K562 (cell line): Measurements from ENCODE around the gene GKN1. TPM values are rescaled to one million over a fixed set of nuclear protein-coding genes. Genes with fewer than 3 reads are reported as not detected.

Experiments
- BACH1 ChIP-seq: fragments of 200-800 bp; sonication (Bioruptor generic); IDR thresholded peaks from 2 replicates; pipeline ENCODE4 v1.6.1; 2016; ENCODE audit warnings: missing genetic modification characterization, missing compliant biosample characterization
- CBX3 ChIP-seq, 2 experiments: IDR thresholded peaks; 1 replicate in 1 of 2; 2 replicates in 1 of 2; pipeline ENCODE4 v1.6.1; 2012; ENCODE audit warnings: inconsistent platforms in 2 of 2, low read length in 2 of 2, borderline replicate concordance in 1 of 2, control low read depth in 1 of 2
- CXXC5 ChIP-seq: fragments of 250-450 bp; sonication (Bioruptor Pico); IDR thresholded peaks from 2 replicates; pipeline ENCODE4 v1.8.0; 2022; ENCODE audit warnings: inconsistent platforms, mild to moderate bottlenecking, moderate library complexity
- DPF2 ChIP-seq: fragments of 450-650 bp; IDR thresholded peaks from 2 replicates; pipeline ENCODE4 v1.6.1; 2016
- GTF2A2 ChIP-seq: IDR thresholded peaks from 2 replicates; pipeline ENCODE4 v1.6.1; 2016; ENCODE audit warnings: mild to moderate bottlenecking, missing genetic modification characterization, missing compliant biosample characterization
- IFI16 ChIP-seq: fragments of 250-450 bp; sonication (Bioruptor Pico); IDR thresholded peaks from 2 replicates; pipeline ENCODE4 v2.1.2; 2022; ENCODE audit warnings: mild to moderate bottlenecking, inconsistent platforms
- JUND ChIP-seq, 2 experiments: IDR thresholded peaks; 2 replicates in 1 of 2; 3 replicates in 1 of 2; pipeline ENCODE4 v1.6.1; 2011; ENCODE audit warnings: borderline replicate concordance in 2 of 2, low read depth in 2 of 2, low read length in 2 of 2, improper control_type of control experiment in 1 of 2, missing biosample characterization in 1 of 2, missing genetic modification characterization in 1 of 2, missing genetic modification reagents in 1 of 2
- MCM2 ChIP-seq: fragments of 450-650 bp; IDR thresholded peaks from 2 replicates; pipeline ENCODE4 v1.6.1; 2017; ENCODE audit warnings: low read depth, mild to moderate bottlenecking
- MEIS2 ChIP-seq: fragments of 450-650 bp; IDR thresholded peaks from 2 replicates; pipeline ENCODE4 v1.6.1; 2014; ENCODE audit warnings: mild to moderate bottlenecking; ENCODE audit not compliant: partially characterized antibody
- MTA1 ChIP-seq: fragments of 450-650 bp; IDR thresholded peaks from 2 replicates; pipeline ENCODE4 v1.6.1; 2017; ENCODE audit warnings: borderline replicate concordance
- NEUROD1 ChIP-seq: fragments of 150-350 bp; IDR thresholded peaks from 2 replicates; pipeline ENCODE4 v1.6.1; 2014; ENCODE audit warnings: borderline replicate concordance, low read length, low read depth; ENCODE audit not compliant: partially characterized antibody
- POLR3A ChIP-seq: IDR thresholded peaks from 2 replicates; pipeline ENCODE4 v1.6.1; 2011; ENCODE audit warnings: borderline replicate concordance, mild to moderate bottlenecking, moderate library complexity; ENCODE audit not compliant: insufficient read length, insufficient read depth; ENCODE audit errors: extremely low read depth
- PPARD ChIP-seq: fragments of 250-450 bp; sonication (Bioruptor Pico); IDR thresholded peaks from 2 replicates; pipeline ENCODE4 v1.8.0; 2022; ENCODE audit warnings: inconsistent platforms, mild to moderate bottlenecking, moderate library complexity
- RBBP5 ChIP-seq: fragments of 200-600 bp; sonication (generic); IDR thresholded peaks from 2 replicates; pipeline ENCODE4 v1.6.1; 2012; ENCODE audit warnings: borderline replicate concordance, mild to moderate bottlenecking, low read length, control low read depth, inconsistent platforms; ENCODE audit not compliant: insufficient read depth, poor library complexity, severe bottlenecking
- RFX1 ChIP-seq: fragments of 450-650 bp; IDR thresholded peaks from 2 replicates; pipeline ENCODE4 v1.6.1; 2016; ENCODE audit warnings: mild to moderate bottlenecking, moderate library complexity
- SLC30A9 ChIP-seq: fragments of 250-450 bp; sonication (Bioruptor Pico); IDR thresholded peaks from 2 replicates; pipeline ENCODE4 v1.8.0; 2022; ENCODE audit warnings: mild to moderate bottlenecking, moderate library complexity
- STAG1 ChIP-seq: sonication (generic); formaldehyde crosslinking; IDR thresholded peaks from 2 replicates; pipeline ENCODE4 v1.5.0; 2020; ENCODE audit warnings: missing genetic modification reagents, borderline replicate concordance
- XRCC4 ChIP-seq: IDR thresholded peaks from one replicate; pipeline ENCODE4 v1.6.1; 2011; ENCODE audit not compliant: insufficient read depth, insufficient read length; ENCODE audit errors: extremely low read depth
- ZBTB11 ChIP-seq, 3 experiments: fragments of 200-800 bp in 1 of 3; fragments of 250-450 bp in 1 of 3; fragments of 450-650 bp in 1 of 3; sonication (Bioruptor Pico) in 1 of 3; sonication (Bioruptor generic) in 1 of 3; formaldehyde crosslinking in 1 of 3; IDR thresholded peaks; 2 replicates each; pipeline versions ENCODE4 v1.6.1 to v1.8.0; 2016 to 2022; ENCODE audit warnings: mild to moderate bottlenecking in 2 of 3, missing genetic modification characterization in 2 of 3, missing compliant biosample characterization in 1 of 3, moderate library complexity in 1 of 3
- ZC3H8 ChIP-seq: fragments of 450-650 bp; IDR thresholded peaks from 2 replicates; pipeline ENCODE4 v1.6.1; 2017
- ZNF121 ChIP-seq: sonication (generic); formaldehyde crosslinking; conservative IDR thresholded peaks from 2 replicates; pipeline ENCODE4 v1.8.0; 2022; ENCODE audit warnings: missing genetic modification reagents
- ZNF165 ChIP-seq: fragments of 250-450 bp; sonication (Bioruptor Pico); IDR thresholded peaks from 2 replicates; pipeline ENCODE4 v1.4.0; 2020; ENCODE audit warnings: borderline replicate concordance
- ZNF232 ChIP-seq: sonication (generic); formaldehyde crosslinking; IDR thresholded peaks from 2 replicates; pipeline ENCODE4 v1.8.0; 2022; ENCODE audit warnings: mild to moderate bottlenecking, missing genetic modification reagents
- ZNF311 ChIP-seq: fragments of 250-450 bp; sonication (Bioruptor Pico); IDR thresholded peaks from 2 replicates; pipeline ENCODE4 v1.4.0; 2020; ENCODE audit warnings: mild to moderate bottlenecking, moderate library complexity
- ZNF717 ChIP-seq: fragments of 250-450 bp; sonication (Bioruptor Pico); IDR thresholded peaks from 2 replicates; pipeline ENCODE4 v1.5.0; 2021
- polyA plus RNA-seq, 8 experiments: library from polyadenylated mRNA; depleted of rRNA in 4 of 8; stranded (reverse) in 5 of 8; unstranded in 3 of 8; fragments of >200 nt; fragmentation: Nextera tagmentation in 2 of 8; fragmentation: Illumina TruSeq in 1 of 8; extraction: Ambion mirVana in 2 of 8; extraction: Trizol in 1 of 8; gene quantifications; 2 replicates each; pipeline versions ENCODE4 v1.2.1 to v1.2.3, GENCODE V29; 2011 to 2014; ENCODE audit warnings: inconsistent platforms in 1 of 8, missing spikeins in 1 of 8
- total RNA-seq, 7 experiments: library from RNA; depleted of rRNA in 6 of 7; stranded (reverse); fragments of >200 nt in 6 of 7; fragmentation: Illumina TruSeq in 2 of 7; extraction: Trizol in 2 of 7; gene quantifications; 2 replicates each; pipeline versions ENCODE4 v1.2.1 to v1.2.3, GENCODE V29; 2011 to 2021; ENCODE audit warnings: low replicate concordance in 1 of 7
- TF ChIP-seq, protein P1 (sequence below): fragments of 250-450 bp; sonication (Bioruptor Pico); IDR thresholded peaks from 2 replicates; pipeline ENCODE4 v1.9.0; 2021; ENCODE audit warnings: mild to moderate bottlenecking

Gene GKN1
- total and polyA plus RNA-seq, 9 of the 15 experiments (the other 6 are each of a cell fraction or from before 2014, with no cell fraction given) = not detected

DNA sequence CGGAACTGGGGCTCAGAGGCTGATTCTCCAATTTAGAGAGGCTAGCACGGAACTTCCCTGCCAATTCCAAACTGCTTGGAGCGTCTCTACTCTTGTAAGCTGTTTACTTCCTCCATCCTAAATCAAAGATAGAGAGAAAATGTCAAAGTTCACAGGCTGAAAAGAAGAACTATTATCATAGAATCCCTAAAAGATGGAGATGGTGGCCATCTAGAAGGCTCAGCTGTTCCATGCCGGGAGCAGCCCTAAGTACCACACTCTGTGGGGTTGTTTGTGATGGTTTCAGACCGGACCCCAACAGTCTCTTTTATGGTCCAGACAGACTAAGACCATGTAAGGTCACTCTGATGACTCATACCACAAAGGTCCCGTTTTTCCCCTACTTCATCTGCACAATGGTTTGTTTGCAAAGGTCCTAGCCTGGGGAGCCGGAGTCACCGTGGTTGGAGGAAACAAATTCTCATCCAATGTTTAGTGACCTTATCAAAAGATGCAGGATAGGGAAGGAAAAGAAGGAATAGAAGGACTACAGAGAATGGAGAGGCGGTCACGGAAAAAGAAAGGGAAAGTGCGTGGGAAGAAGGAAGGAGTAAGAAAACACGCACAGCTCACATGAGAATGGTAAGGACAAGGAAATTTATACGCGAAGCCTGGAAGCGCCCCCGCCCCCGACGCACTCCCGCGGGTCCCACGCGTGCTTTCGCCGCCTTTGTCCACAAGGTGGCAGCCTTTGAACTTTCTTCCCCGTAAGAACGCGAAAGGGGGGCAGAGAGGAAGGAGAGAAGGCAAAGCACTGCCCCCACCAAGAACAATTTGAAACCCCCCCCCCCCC, 38.1 kb downstream of the GKN1 start (continued):
- TF ChIP-seq RBBP5 = no peak
- TF ChIP-seq NEUROD1 = no peak
- no peak for TF ChIP-seq GTF2A2 (tag)
- no peak for TF ChIP-seq BACH1 (tag)
- TF ChIP-seq JUND (IDR thresholded peaks at IDR 0.05; ENCODE audit: borderline replicate concordance, low read depth, low read length) = peak; percentile 73; the same call in 1 of the 2 replicates
- peak; percentile 64; the same call in 2 of the 3 replicates for TF ChIP-seq JUND (tag; IDR thresholded peaks at IDR 0.05; ENCODE audit: borderline replicate concordance, low read depth, low read length)
- TF ChIP-seq MEIS2 = no peak
- TF ChIP-seq ZC3H8 = no peak
- TF ChIP-seq, protein P1, sequence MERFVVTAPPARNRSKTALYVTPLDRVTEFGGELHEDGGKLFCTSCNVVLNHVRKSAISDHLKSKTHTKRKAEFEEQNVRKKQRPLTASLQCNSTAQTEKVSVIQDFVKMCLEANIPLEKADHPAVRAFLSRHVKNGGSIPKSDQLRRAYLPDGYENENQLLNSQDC = no peak
- peak; percentile 13; the same call in 1 of the 2 replicates for TF ChIP-seq STAG1 (CRISPR knock-in tag)
- no peak for TF ChIP-seq MCM2
- TF ChIP-seq PPARD (CRISPR knock-in tag) = no peak
- no peak for TF ChIP-seq RFX1
- TF ChIP-seq IFI16 = no peak
- TF ChIP-seq ZNF311 = no peak
- no peak for TF ChIP-seq ZNF121 (CRISPR knock-in tag)
- no peak for TF ChIP-seq ZBTB11 (CRISPR knock-in tag; IDR thresholded peaks at IDR 0.05)
- TF ChIP-seq SLC30A9 (CRISPR knock-in tag) = no peak
- TF ChIP-seq CBX3 (IDR thresholded peaks at IDR 0.05; ENCODE audit: borderline replicate concordance in 1 of 2, low read length in 2 of 2) = no peak
- TF ChIP-seq ZNF165 (CRISPR knock-in tag) = no peak
- TF ChIP-seq MTA1 = 0 out of 2 replicates have a peak, but pooled peaks have one; percentile 27
- no peak for TF ChIP-seq ZNF232 (CRISPR knock-in tag)
- no peak for TF ChIP-seq XRCC4
- TF ChIP-seq CXXC5 (CRISPR knock-in tag) = peak; percentile 45; the same call in 1 of the 2 replicates
- no peak for TF ChIP-seq ZNF717
- TF ChIP-seq DPF2 = peak; percentile 32; the same call in 1 of the 2 replicates
- no peak for TF ChIP-seq POLR3A
